ENCODE data around the gene TBC1D20. TPM values are rescaled to one million over a fixed set of nuclear protein-coding genes. Genes with fewer than 3 reads are reported as not detected.
"Not testable (repeated sequence)": the region's sequence is repeated elsewhere in the genome, so short reads cannot be mapped to it uniquely, and the experiment has no call there.

Gene TBC1D20
- total RNA-seq, 1 donor from 2014 or later, result 20.9 TPM

DNA sequence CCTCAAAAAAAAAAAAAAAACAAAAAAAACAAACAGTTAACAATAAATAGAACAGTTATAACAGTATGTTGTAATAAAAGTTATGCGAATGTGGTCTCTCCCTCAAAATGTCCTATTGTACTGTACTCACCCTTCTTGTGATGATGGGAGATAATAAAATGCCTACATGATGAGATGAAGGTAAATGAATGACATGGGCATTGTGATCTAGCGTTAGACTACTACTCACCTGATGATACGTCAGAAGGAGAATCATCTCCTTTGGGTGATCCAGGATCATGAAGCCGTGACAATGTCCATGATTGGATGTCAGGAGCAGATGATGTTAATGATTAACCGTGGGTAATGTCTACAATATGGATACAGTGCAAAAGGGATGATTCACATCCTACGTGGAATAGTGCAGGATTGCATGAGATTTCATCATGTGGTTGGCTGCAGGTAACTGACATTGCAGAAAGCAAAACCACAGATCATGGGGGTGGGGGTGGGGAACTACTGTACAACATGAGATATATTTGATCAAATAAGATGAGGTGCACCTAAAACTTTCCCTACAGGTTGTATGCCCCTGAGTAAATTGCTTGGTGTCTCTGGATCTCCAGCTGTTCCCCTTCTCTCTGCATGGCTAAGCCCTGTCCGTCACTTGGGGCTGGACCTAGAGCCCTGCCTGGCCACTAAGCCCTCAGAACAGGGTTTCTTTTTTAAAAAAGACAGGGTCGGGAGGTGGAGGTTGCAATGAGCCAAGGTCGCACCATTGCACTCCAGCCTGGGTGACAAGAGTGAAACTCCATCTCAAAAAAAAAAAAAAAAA is 60.4 kb downstream of the TBC1D20 start:
- no peak for DNase-seq (ENCODE audit: low spot score)

DNA sequence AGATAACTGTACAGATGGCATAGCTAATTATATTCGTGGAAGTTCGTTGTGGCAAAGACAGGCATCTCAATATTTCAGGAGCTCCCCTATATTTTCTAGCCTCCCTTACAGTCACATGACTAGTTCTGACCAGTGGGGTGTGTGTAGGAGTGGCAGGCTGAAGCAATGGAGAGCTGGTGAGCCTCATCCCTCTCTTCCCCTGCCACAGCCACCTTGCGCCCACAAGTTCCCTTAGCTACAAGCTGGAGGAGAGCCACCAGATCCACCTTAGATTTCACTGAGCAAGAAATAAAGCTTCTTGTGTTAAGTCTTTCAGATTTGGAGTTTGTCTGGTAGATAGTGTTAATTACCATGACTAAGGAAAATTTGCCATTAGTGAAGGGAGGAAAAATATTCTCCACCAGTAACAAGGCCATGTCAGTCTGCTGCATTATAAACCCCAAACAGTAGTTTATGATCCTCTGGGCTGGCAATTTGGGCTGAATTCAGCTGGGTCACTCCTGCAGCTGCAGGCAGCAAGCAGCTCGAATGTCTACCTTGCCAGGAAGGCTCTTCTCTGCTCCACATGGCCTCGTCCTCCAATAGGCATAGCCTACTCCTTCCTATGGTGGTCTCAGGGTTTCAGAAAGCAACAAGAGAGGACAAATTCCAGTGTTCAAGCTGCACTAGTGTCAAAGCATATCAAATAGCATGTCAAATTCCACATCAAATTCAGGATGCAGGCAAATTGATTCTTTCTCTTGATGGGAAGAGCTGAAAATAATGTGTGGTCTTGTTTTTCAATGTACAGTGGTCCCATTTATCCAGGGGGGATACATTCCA is 61.7 kb downstream of the TBC1D20 start:
- DNase-seq (ENCODE audit: low spot score), result no peak

DNA sequence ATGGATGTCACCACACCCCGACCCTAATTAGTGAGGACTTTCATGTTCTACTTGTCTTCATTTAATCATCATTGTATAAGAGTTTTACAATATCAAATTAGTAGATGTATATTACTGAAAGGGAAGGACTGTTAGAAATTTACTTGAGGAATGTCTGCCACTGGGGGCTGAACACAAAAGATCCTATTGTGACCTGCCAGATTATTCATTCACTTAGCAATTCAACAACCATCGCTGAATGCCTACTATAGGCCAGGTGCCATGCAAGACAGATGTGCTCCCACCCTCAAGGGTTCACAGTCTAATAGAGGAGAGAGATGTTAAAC is 62.2 kb downstream of the TBC1D20 start:
- DNase-seq (ENCODE audit: low spot score), result no peak

DNA sequence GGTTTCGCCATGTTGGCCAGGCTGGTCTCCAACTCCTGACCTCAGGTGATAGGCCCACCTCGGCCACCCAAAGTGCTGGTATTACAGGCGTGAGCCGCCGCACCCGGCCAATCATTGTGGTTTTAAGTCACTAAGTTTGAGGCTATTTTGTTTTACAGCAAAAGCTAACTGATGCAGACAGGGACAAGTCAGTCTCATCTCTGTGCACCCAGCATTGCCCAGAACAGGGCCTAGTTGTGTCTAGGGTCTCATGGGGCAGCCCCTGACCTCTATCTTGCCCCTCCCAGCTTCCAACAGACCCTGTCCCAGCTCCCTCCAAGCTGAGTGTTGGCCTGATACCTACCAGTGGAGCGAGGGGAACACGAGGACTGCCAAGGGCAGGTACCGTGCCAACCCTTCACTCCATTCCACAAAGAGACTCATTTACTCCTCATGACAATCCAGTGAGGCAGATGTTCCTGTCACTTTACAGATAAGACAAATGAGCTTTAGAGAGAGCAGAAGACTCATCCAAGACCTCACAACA is 63.1 kb downstream of the TBC1D20 start:
- DNase-seq (ENCODE audit: low spot score), result no peak

DNA sequence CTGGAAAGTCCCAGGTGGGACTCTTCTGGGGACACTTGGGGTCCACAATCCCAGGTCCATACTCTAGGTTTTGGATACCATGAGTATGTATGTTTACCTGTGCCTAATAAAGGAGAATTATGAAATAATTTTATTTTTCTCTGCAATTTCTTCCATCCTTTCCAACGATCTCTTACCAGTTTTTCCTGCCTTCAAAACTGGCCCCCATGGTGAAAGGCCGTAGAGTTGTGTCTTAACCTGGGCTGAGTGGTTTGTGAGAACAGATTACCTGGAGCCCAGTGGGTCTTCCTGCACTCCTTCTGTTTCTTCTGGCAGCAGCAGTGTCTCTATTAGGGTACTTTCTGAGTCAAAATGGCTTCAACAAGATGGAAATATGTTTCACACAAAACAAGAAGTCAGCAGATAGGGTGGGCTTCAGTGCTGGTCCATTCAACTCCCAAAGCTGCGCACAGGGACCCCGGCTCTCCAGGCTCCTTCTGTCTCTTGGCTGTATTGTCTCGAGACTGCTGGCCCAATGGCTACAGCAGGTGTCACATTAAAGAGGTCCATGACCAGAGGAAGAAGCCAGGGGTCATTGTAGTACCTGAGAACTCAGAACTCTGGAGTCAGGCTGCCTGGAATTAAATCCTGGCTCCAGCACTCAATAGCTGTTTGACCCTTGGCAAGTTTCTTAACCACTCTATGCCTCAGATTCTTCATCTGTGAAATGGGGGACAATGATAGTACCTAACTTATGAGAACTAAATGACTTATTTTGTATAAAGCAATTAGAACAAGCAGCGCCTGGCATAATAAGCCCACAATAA is 64.7 kb downstream of the TBC1D20 start:
- DNase-seq (ENCODE audit: low spot score), result no peak

DNA sequence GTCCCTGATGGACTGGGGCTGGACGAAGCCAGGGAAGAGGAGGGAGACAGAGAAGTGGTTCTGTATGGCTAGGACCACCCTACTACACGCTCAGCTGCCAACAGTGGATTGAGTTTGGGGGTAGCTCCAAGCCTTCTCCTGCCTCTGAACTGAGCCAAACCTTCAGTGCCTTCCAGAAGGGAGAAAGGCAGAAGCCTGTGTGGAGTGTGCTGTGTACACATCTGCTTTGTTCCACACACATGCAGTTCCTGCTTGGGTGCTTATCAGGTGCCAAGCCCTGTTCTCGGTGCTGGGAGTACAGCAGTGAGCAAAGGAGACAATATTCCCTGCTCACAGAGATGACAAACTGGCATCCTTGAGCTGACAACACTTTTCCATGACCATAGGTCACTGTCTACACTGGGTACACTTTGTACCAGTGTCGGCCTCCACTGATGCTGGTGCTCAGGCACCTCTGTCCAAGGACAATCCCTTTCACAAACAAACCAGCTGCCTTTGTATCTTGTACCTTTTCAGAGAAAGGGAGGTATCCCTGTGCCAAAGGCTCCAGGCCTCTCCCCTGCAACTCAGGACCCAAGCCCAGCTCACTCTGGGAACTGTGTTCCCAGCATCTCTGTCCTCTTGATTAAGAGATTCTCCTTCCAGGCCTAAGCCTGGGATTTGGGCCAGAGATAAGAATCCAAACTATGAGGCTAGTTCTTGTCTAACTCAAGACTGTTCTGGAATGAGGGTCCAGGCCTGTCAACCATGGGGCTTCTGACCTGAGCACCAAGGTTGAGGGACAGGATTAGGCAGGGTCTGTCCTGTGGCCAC is 65.5 kb downstream of the TBC1D20 start:
- DNase-seq (ENCODE audit: low spot score), result no peak

DNA sequence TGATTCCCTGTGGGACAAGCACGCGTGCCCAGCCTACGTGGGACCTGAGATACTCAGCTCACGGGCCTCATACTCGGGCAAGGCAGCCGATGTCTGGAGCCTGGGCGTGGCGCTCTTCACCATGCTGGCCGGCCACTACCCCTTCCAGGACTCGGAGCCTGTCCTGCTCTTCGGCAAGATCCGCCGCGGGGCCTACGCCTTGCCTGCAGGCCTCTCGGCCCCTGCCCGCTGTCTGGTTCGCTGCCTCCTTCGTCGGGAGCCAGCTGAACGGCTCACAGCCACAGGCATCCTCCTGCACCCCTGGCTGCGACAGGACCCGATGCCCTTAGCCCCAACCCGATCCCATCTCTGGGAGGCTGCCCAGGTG is 66.1 kb downstream of the TBC1D20 start:
- DNase-seq (ENCODE audit: low spot score), result no peak

DNA sequence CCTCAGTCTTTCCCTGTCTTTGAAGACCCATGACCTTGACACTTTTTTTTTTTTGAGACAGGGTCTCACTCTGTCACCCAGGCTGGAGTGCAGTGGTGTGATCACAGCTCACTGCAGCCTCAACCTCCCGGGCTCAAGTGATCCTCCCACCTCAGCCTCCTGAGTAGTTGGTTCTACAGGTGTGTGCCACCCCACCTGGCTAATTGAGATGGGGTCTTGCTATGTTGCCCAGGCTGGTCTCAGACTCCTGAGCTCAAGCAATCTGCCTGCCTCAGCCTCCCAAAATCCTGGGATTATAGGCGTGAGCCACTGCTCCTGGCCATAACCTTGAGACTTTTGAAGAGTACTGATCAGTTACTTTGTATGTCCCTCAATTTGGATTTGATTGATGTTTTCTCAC is 69.0 kb downstream of the TBC1D20 start:
- DNase-seq (ENCODE audit: low spot score), result not testable (repeated sequence)

DNA sequence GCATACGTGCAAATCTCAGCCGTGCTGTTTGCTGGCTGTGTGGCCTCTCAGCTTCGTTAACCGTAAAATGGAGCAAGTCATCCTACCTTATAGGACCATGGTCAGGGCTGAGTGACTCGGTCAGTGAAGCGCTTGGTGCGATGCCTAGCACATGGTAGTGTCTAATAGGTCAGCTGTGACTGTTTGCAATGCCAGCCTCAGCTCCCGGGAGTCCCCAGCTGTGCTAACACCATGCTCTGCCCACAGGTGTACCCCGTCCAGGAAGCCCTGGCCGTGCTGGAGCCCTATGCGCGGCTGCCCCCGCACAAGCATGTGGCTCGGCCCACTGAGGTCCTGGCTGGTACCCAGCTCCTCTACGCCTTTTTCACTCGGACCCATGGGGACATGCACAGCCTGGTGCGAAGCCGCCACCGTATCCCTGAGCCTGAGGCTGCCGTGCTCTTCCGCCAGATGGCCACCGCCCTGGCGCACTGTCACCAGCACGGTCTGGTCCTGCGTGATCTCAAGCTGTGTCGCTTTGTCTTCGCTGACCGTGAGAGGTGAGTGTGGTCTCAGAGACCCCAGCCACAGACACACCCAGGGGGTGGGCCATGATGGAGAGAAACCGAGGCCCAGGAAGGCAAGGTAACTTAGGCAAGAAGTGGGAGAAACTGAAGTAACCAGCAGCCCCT is 71.2 kb downstream of the TBC1D20 start:
- no peak for DNase-seq (ENCODE audit: low spot score)

DNA sequence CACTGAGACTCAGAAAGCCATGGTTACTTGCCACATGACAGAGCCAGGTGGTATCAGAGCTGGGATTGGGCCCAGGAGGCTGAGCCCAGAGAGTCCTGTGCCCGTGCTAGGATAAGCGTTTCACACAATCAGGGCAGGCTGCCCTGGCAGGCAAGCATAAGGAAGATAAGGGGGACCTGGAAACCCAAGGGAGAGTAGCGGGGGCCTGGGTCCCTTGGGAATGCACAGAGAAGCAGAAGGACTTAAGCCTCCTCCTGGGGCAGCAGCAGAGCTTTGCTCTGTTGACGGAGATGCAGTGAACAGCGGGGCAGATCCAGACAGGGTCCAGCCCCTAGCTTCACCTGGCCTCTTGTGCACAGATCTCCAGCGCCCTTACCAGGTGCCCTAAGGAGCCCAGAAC is 73.1 kb downstream of the TBC1D20 start:
- no peak for DNase-seq (ENCODE audit: low spot score)

DNA sequence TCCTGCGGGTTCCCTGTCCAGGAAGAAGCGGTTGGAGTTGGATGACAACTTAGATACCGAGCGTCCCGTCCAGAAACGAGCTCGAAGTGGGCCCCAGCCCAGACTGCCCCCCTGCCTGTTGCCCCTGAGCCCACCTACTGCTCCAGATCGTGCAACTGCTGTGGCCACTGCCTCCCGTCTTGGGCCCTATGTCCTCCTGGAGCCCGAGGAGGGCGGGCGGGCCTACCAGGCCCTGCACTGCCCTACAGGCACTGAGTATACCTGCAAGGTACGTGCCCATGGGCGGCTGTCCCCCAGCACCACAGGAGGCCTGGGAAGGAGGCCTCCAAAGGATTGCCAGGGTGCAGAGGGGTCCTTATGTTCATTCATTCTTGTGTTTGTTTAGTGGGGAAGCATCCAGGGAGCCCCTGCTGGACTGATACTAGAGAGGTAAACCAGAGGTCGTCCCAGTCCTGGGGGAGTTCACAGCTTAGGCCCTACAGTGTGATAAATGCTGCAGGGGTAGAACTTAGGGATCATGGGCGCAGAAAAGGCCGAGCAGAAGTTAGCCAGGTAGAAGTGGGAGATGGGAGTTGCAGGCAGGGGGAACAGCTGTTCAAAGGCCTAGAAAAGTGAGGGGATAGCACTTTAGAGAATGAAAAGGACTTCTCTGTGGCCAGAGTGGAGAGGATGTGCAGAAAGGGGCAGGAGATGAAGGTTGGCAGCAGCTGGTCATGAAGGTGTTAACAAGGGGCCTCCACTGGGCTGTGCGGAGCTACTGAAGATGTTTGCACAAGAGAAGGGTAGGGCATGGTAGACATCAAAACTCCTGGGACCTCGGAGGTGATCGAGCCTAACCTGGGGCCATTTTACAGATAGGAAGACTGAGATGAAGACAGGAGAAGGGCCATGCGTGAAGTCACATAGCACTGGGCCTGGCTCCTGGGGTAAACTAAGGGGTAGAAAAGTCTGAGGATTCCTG is 74.0 kb downstream of the TBC1D20 start:
- DNase-seq (ENCODE audit: low spot score), result no peak

DNA sequence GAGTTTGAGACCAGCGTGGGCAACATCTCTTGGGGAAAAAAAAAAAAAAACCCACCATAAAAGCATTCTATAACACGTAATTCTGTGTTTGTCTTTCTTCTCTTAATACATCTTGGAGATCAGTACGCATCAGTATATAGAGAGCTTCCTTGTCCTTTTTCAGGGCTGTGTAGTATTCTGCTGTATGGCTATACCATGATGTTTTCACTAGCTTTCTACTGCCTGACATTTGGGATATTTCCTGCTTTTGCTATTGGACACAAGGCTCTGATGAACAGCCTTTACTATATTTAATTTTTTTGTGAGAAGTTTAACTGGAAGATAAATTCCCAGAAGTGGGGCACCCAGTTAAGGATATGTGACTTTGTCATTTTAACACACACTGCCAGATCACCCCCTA is 74.8 kb downstream of the TBC1D20 start:
- DNase-seq (ENCODE audit: low spot score), result no peak

DNA sequence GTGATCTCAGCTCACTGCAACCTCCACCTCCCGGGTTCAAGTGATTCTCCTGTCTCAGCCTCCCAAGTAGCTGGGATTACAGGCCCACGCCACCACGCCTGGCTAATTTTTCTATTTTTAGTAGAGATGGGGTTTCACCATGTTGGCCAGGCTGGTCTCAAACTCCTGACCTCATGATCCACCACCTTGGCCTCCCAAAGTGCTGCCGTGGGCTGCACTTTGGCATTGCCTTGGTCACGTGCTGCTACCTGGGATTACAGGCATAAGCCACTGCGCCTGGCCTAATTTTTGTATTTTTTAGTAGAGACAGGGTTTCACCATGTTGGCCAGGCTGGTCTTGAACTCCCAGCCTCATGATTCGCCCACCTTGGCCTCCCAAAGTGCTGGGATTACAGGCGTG is 75.7 kb downstream of the TBC1D20 start:
- DNase-seq (ENCODE audit: low spot score), result not testable (repeated sequence)

Other genes starting within 250 kb of the TBC1D20 start
- gene DEFB129, start 235.3 kb downstream of the TBC1D20 start, total RNA-seq (ENCODE audit: insufficient read depth, low replicate concordance), result not detected
- 2.4 TPM for gene DEFB132, start 204.8 kb downstream of the TBC1D20 start, total RNA-seq (ENCODE audit: insufficient read depth, low replicate concordance)
- gene C20orf96, start 171.8 kb downstream of the TBC1D20 start, total RNA-seq (ENCODE audit: insufficient read depth, low replicate concordance), result not detected
- gene ZCCHC3, start 165.0 kb downstream of the TBC1D20 start, total RNA-seq (ENCODE audit: insufficient read depth, low replicate concordance), result 40.0 TPM
- 4.1 TPM for gene SOX12, start 137.0 kb downstream of the TBC1D20 start, total RNA-seq (ENCODE audit: insufficient read depth, low replicate concordance)
- 13.2 TPM for gene NRSN2, start 115.4 kb downstream of the TBC1D20 start, total RNA-seq (ENCODE audit: insufficient read depth, low replicate concordance)
- gene TRIB3, start 81.8 kb downstream of the TBC1D20 start, total RNA-seq (ENCODE audit: insufficient read depth, low replicate concordance), result 10.8 TPM
- gene RBCK1, start 54.2 kb downstream of the TBC1D20 start, total RNA-seq (ENCODE audit: insufficient read depth, low replicate concordance), result 41.2 TPM
- gene CSNK2A1, start 81.3 kb upstream of the TBC1D20 start, total RNA-seq (ENCODE audit: insufficient read depth, low replicate concordance), result 91.5 TPM
- gene TCF15, start 147.8 kb upstream of the TBC1D20 start, total RNA-seq (ENCODE audit: insufficient read depth, low replicate concordance), result 0.48 TPM
- gene SRXN1, start 190.7 kb upstream of the TBC1D20 start, total RNA-seq (ENCODE audit: insufficient read depth, low replicate concordance), result 22.1 TPM
- gene SCRT2, start 213.3 kb upstream of the TBC1D20 start, total RNA-seq (ENCODE audit: insufficient read depth, low replicate concordance), result not detected

Measured in umbilical cord (tissue), 2 donors.